Measurements from ENCODE around the gene OAS2. TPM values are rescaled to one million over a fixed set of nuclear protein-coding genes. Genes with fewer than 3 reads are reported as not detected.
"Not testable (repeated sequence)": the region's sequence is repeated elsewhere in the genome, so short reads cannot be mapped to it uniquely, and the experiment has no call there.

The OAS2 gene
- total RNA-seq, 1 experiment from 2014 or later: 0.26 TPM

DNA sequence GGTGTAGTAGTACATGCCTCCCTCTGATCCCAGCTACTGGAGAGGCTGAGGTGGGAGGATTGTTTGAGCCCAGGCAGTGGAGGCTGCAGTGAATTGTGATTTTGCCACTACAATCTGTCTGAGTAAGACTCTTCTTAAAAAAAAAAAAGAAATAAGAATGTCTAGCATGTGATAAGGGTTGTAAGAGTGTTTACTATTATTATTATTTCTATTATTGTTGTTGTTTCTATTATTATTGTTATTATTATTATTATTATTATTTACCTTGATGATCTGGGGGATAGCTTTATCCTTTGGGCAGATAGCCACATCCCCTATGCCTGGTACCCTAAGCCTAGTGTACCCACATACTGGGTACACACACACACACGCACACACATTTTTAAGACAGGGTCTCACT, 35.7 kb upstream of the OAS2 start:
- H3K36me3 ChIP-seq: peaks cover 8% of the 10 kb centered on the region; the same call in 1 of the 2 replicates
- H3K27me3 ChIP-seq (replicated peaks): no peaks in the 10 kb centered on the region
- peaks cover 7% of the 10 kb centered on the region; the same call in 1 of the 2 replicates for H3K4me1 ChIP-seq (replicated peaks)
- no peak for DNase-seq (ENCODE audit: low read depth in 1 of 2, low spot score in 2 of 2)
- no peaks in the 10 kb centered on the region for H3K9me3 ChIP-seq (replicated peaks)
- H3K4me3 ChIP-seq: no peak overlapping the region
- no peak overlapping the region for H3K27ac ChIP-seq

DNA sequence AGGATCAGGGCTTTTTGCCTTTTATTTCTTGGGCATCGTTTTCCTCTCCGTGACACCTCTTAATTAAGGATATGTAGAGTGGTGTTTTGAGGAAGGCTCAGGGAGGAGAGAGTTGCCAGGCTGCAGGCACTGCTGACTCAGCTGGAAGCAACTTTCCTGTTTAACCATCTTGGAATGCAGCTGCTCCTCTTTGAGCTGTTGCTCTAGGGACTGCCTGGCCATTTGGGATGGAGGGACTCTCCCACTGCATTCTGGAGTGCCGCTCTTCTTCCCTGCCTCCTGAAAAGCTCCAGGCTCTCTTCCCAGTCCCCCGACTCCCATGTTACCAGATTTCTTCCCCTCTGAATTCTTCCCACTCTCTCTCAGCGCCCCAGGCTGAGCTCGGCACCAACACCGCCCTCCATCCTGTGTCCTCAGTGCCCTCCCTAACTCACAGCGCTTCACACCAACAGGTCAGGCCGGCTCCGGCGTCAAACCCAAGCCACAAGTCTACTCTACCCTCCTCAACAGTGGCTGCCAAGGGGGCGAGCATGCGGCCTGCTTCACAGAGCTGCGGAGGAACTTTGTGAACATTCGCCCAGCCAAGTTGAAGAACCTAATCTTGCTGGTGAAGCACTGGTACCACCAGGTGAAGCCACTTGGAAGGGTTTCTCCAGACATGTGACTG, 34.2 kb upstream of the OAS2 start:
- no peak overlapping the region for H3K27ac ChIP-seq
- DNase-seq (ENCODE audit: low read depth in 1 of 2, low spot score in 2 of 2): no peak
- H3K9me3 ChIP-seq (replicated peaks): no peaks in the 10 kb centered on the region
- no peaks in the 10 kb centered on the region for H3K27me3 ChIP-seq (replicated peaks)
- peaks cover 4% of the 10 kb centered on the region; the same call in 1 of the 2 replicates for H3K4me1 ChIP-seq (replicated peaks)
- no peak overlapping the region for H3K4me3 ChIP-seq
- peaks cover 8% of the 10 kb centered on the region; the same call in 1 of the 2 replicates for H3K36me3 ChIP-seq

DNA sequence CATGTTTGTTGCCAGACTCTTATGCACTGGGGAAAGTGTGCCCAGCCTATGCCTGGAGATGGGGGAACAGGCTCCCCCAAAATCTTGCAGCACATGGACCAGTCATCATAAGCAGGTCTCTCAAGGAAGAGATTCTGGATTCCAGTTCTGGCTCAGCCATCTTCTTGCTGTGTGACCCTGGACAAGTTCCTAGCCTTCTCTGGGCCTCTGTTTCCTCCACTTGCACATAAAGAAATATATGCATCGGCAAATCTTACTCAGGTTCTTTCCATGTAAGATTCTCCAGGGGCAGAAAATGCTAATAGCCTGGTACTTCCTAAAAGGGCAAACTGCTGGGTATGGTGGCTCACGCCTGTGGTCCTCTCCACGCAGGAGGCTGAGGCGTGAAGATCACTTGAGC, 32.8 kb upstream of the OAS2 start:
- no peaks in the 10 kb centered on the region for H3K9me3 ChIP-seq (replicated peaks)
- H3K4me1 ChIP-seq (replicated peaks): no peaks in the 10 kb centered on the region
- peaks cover 8% of the 10 kb centered on the region; the same call in 1 of the 2 replicates for H3K36me3 ChIP-seq
- DNase-seq (ENCODE audit: low read depth in 1 of 2, low spot score in 2 of 2): no peak
- H3K4me3 ChIP-seq: no peak overlapping the region
- H3K27ac ChIP-seq: no peak overlapping the region
- no peaks in the 10 kb centered on the region for H3K27me3 ChIP-seq (replicated peaks)

DNA sequence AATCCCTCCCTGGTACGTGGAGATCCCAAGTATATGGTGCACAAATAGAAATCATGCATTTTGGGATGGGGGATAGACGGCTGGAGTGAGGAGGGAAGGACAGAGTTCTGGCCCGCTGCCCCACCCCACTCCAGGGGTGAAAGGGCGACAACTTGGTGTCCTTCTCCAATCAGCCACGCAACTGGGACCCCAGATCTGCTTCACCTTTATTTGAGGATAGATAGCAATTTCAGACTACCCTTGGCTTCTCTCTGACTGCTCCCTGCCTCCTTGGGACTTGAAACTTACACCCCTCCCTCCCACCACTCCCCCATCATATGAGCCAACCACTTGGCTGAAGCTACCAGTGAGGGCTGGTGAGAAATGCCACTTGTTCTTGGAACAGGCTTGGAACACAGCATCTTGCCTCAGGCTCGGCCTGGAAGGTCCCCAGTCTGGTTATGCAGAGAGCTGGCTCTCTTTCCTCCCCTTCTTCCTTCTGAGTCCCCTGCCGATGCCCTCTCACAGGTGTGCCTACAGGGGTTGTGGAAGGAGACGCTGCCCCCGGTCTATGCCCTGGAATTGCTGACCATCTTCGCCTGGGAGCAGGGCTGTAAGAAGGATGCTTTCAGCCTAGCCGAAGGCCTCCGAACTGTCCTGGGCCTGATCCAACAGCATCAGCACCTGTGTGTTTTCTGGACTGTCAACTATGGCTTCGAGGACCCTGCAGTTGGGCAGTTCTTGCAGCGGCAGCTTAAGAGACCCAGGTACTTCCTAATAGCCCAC, 31.9 kb upstream of the OAS2 start:
- no peaks in the 10 kb centered on the region for H3K9me3 ChIP-seq (replicated peaks)
- DNase-seq (ENCODE audit: low read depth in 1 of 2, low spot score in 2 of 2): no peak

DNA sequence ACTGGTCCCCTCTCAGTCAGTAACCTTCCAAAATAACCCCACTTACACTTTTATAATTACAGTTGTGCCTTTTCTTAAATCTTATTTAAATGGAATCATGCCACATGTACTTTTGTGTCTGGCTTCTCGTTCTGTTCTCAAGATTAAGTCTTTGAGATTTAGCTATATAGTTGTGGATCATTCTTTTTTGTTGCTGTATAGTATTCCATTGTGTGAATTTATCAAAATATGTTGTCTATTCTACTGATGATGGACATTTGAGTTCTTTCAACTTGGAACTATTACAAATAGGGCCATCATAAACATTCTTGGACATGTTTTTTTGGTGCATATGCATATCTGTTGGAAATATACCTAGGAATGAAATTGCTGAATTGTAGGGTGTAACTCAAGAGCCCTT, 31.0 kb upstream of the OAS2 start:
- Histone ChIP-seq H3K27me3 (replicated peaks) (no peaks in the 10 kb centered on the region), H3K27ac (no peak overlapping the region), H3K9me3 (replicated peaks) (no peaks in the 10 kb centered on the region), H3K4me1 (replicated peaks) (no peaks in the 10 kb centered on the region), H3K4me3 (no peak overlapping the region), H3K36me3 (peaks cover 8% of the 10 kb centered on the region; the same call in 1 of the 2 replicates)
- DNase-seq (ENCODE audit: low read depth in 1 of 2, low spot score in 2 of 2): no peak

More for the DNA sequence above, 31.9 kb upstream of the OAS2 start:
- Histone ChIP-seq H3K27me3 (replicated peaks) (no peaks in the 10 kb centered on the region), H3K27ac (no peak overlapping the region), H3K36me3 (peaks cover 8% of the 10 kb centered on the region; the same call in 1 of the 2 replicates), H3K4me3 (no peak overlapping the region), H3K4me1 (replicated peaks) (no peaks in the 10 kb centered on the region)

DNA sequence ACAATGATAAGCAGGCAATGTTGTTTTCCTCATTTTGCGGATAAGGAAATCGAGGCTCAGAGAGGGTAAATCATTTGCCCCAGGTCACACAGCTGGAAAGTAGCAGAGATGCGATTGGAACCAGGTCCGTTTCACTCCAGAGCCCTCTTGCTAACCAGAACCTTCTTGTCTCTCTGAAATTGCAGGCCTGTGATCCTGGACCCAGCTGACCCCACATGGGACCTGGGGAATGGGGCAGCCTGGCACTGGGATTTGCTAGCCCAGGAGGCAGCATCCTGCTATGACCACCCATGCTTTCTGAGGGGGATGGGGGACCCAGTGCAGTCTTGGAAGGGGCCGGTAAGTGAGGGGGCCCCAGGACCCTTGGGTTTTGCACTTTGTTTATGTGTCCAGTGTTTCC, 30.6 kb upstream of the OAS2 start:
- H3K9me3 ChIP-seq (replicated peaks): no peaks in the 10 kb centered on the region
- H3K4me1 ChIP-seq (replicated peaks): no peaks in the 10 kb centered on the region
- no peaks in the 10 kb centered on the region for H3K27me3 ChIP-seq (replicated peaks)
- no peak overlapping the region for H3K4me3 ChIP-seq
- H3K27ac ChIP-seq: no peak overlapping the region
- peaks cover 10% of the 10 kb centered on the region; the same call in 1 of the 2 replicates for H3K36me3 ChIP-seq
- no peak for DNase-seq (ENCODE audit: low read depth in 1 of 2, low spot score in 2 of 2)

DNA sequence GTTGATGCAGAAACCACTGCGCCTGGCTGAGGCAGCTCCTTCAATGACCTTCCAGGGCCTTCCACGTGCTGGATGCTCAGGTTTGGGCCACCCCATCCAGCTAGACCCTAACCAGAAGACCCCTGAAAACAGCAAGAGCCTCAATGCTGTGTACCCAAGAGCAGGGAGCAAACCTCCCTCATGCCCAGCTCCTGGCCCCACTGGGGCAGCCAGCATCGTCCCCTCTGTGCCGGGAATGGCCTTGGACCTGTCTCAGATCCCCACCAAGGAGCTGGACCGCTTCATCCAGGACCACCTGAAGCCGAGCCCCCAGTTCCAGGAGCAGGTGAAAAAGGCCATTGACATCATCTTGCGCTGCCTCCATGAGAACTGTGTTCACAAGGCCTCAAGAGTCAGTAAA, 29.5 kb upstream of the OAS2 start:
- H3K36me3 ChIP-seq: peaks cover 7% of the 10 kb centered on the region; the same call in 1 of the 2 replicates
- H3K4me1 ChIP-seq (replicated peaks): no peaks in the 10 kb centered on the region
- no peaks in the 10 kb centered on the region for H3K27me3 ChIP-seq (replicated peaks)
- H3K27ac ChIP-seq: no peak overlapping the region
- no peak overlapping the region for H3K4me3 ChIP-seq
- DNase-seq (ENCODE audit: low read depth in 1 of 2, low spot score in 2 of 2): no peak
- H3K9me3 ChIP-seq (replicated peaks): no peaks in the 10 kb centered on the region

DNA sequence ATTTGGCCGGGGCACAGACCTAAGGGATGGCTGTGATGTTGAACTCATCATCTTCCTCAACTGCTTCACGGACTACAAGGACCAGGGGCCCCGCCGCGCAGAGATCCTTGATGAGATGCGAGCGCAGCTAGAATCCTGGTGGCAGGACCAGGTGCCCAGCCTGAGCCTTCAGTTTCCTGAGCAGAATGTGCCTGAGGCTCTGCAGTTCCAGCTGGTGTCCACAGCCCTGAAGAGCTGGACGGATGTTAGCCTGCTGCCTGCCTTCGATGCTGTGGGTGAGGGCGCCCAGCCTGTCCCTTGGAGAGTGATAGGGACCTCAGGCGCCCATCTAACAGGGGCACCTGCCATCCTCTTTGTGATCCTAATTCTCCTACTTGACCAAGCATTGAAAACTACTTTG, 27.6 kb upstream of the OAS2 start:
- DNase-seq (ENCODE audit: low read depth in 1 of 2, low spot score in 2 of 2): no peak
- Histone ChIP-seq H3K4me3 (no peak overlapping the region), H3K9me3 (replicated peaks) (no peaks in the 10 kb centered on the region), H3K27ac (no peak overlapping the region), H3K27me3 (replicated peaks) (no peaks in the 10 kb centered on the region), H3K4me1 (replicated peaks) (no peaks in the 10 kb centered on the region), H3K36me3 (0 out of 2 replicates have a peak, but pooled peaks cover 2% of the 10 kb centered on the region)

DNA sequence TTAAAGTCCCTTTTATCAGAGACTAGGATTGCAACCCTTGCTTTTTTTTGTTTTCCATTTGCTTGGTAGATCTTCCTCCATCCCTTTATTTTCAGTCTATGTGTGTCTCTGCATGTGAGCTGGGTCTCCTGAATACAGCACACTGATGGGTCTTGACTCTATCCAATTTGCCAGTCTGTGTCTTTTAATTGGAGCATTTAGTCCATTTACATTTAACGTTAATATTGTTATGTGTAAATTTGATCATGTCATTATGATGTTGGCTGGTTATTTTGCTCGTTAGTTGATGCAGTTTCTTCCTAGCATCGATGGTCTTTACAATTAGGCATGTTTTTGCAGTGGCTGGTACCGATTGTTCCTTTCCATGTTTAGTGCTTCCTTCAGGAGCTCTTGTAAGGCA, 21.2 kb upstream of the OAS2 start:
- peaks cover 13% of the 10 kb centered on the region; the same call in 1 of the 2 replicates for H3K36me3 ChIP-seq
- H3K4me3 ChIP-seq; H3K9me3 ChIP-seq (replicated peaks); H3K27ac ChIP-seq; H3K27me3 ChIP-seq (replicated peaks); DNase-seq (ENCODE audit: low read depth in 1 of 2, low spot score in 2 of 2); H3K4me1 ChIP-seq (replicated peaks): not testable (repeated sequence)

DNA sequence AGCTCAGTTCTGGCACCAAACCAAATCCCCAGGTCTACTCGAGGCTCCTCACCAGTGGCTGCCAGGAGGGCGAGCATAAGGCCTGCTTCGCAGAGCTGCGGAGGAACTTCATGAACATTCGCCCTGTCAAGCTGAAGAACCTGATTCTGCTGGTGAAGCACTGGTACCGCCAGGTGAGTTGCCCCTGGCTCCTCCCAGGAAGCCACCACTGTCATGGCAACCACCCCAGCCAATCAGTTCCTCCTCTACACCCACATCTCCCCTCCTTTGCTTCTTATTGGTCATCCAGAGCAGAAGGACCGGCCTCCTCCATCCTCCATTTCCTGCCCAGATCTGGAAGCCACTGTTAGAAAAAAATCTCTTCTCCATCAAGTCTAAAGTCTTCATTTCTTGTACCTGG, 17.2 kb upstream of the OAS2 start:
- H3K4me1 ChIP-seq (replicated peaks): no peaks in the 10 kb centered on the region
- peaks cover 27% of the 10 kb centered on the region; the same call in 1 of the 2 replicates for H3K36me3 ChIP-seq
- DNase-seq (ENCODE audit: low read depth in 1 of 2, low spot score in 2 of 2): no peak
- H3K4me3 ChIP-seq: no peak overlapping the region
- H3K9me3 ChIP-seq (replicated peaks): no peaks in the 10 kb centered on the region
- H3K27ac ChIP-seq: no peak overlapping the region
- no peaks in the 10 kb centered on the region for H3K27me3 ChIP-seq (replicated peaks)

DNA sequence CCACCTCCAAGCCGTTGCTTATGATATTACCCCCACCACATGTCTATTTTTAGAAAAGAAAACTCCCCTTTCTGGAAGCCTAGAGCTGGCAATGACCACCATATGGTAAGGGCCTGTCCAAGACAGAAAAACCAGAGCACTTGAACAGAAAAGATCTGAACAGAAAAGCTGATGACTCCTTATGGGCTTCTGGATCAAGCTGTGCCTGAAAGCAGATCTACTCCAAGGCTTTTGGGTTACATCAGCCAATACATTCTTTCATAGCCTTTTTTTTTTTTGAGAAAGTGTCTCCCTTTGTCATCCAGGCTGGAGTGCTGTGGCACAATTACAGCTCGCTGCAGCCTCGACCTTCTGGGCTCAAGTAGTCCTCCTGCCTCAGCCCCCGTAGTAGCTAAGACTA, 16.8 kb upstream of the OAS2 start:
- Histone ChIP-seq H3K4me3 (no peak overlapping the region), H3K36me3 (peaks cover 27% of the 10 kb centered on the region; the same call in 1 of the 2 replicates), H3K4me1 (replicated peaks) (no peaks in the 10 kb centered on the region), H3K27ac (no peak overlapping the region), H3K9me3 (replicated peaks) (no peaks in the 10 kb centered on the region), H3K27me3 (replicated peaks) (no peaks in the 10 kb centered on the region)
- DNase-seq (ENCODE audit: low read depth in 1 of 2, low spot score in 2 of 2): no peak

DNA sequence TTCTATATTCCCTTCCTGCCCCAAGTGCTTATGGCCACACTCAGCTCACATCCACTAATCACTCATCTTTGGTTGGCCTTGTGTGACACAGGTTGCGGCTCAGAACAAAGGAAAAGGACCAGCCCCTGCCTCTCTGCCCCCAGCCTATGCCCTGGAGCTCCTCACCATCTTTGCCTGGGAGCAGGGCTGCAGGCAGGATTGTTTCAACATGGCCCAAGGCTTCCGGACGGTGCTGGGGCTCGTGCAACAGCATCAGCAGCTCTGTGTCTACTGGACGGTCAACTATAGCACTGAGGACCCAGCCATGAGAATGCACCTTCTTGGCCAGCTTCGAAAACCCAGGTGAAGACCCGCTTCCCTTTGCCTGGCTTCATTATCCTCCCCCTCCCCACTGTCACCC, 15.8 kb upstream of the OAS2 start:
- no peak for DNase-seq (ENCODE audit: low read depth in 1 of 2, low spot score in 2 of 2)
- no peak overlapping the region for H3K4me3 ChIP-seq
- no peak overlapping the region for H3K27ac ChIP-seq
- no peaks in the 10 kb centered on the region for H3K27me3 ChIP-seq (replicated peaks)
- H3K36me3 ChIP-seq: peaks cover 30% of the 10 kb centered on the region
- no peaks in the 10 kb centered on the region for H3K4me1 ChIP-seq (replicated peaks)
- H3K9me3 ChIP-seq (replicated peaks): no peaks in the 10 kb centered on the region

DNA sequence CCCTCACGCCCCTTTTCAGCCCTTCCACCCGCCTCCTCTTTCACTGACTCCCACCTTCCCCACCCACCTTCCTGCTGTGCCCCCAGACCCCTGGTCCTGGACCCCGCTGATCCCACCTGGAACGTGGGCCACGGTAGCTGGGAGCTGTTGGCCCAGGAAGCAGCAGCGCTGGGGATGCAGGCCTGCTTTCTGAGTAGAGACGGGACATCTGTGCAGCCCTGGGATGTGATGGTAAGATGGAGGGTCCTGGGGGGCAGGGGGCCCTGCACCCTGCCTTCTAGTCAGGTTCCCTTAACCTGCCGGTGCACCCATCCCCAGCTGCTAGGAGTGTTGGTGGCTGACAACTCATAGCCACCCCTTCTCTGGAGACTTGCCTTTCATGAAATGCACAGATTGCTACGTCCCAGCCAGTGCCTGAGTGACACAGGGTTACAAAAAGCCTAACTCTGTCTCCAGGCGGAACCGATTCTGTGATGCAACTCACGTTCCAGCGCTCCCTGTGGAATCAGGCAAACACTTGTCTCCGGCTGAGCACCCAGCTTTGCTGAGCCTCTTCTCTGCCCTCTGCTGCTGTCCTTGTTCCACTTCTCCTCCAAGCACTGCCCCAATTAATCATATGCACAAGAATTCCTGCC, 15.0 kb upstream of the OAS2 start:
- Histone ChIP-seq H3K36me3 (peaks cover 33% of the 10 kb centered on the region), H3K9me3 (replicated peaks) (no peaks in the 10 kb centered on the region), H3K27ac (no peak overlapping the region), H3K27me3 (replicated peaks) (no peaks in the 10 kb centered on the region), H3K4me3 (no peak overlapping the region), H3K4me1 (replicated peaks) (no peaks in the 10 kb centered on the region)
- DNase-seq (ENCODE audit: low read depth in 1 of 2, low spot score in 2 of 2): no peak

Data from SJSA1 (cell line).